Stomach (tissue), 9 donors: ENCODE measurements around the gene TM9SF1. TPM values are rescaled to one million over a fixed set of nuclear protein-coding genes. Genes with fewer than 3 reads are reported as not detected.
"Not testable (repeated sequence)": the region's sequence is repeated elsewhere in the genome, so short reads cannot be mapped to it uniquely, and the experiment has no call there.

Source experiments
- DNase-seq, 2 donors: peaks; one replicate each; pipeline versions ENCODE4 v3.0.0 to v3.0.0-alpha.2; 2013 to 2019
- H3K27ac ChIP-seq, 5 donors: fragments of 200-600 bp in 4 of 5; sonication (generic) in 4 of 5; one replicate each; pipeline ENCODE4 v1.5.1; 2013 to 2019; ENCODE audit warnings: mild to moderate bottlenecking in 1 of 5, moderate library complexity in 1 of 5
- H3K27me3 ChIP-seq, 3 donors: fragments of 200-600 bp; sonication (generic); one replicate each; pipeline ENCODE4 v1.5.1; 2017 to 2019; ENCODE audit warnings: mixed run types in 1 of 3
- H3K36me3 ChIP-seq, 4 donors: fragments of 200-600 bp; sonication (generic); 1 replicate in 3 of 4; 2 replicates in 1 of 4; pipeline ENCODE4 v1.5.1; 2016 to 2019
- H3K4me1 ChIP-seq, 4 donors: fragments of 200-600 bp; sonication (generic); one replicate each; pipeline ENCODE4 v1.5.1; 2016 to 2019
- H3K4me3 ChIP-seq, 4 donors: fragments of 200-600 bp; sonication (generic) in 3 of 4; one replicate each; pipeline ENCODE4 v1.5.1; 2016 to 2019; ENCODE audit warnings: mild to moderate bottlenecking in 1 of 4
- H3K9me3 ChIP-seq, 4 donors: fragments of 200-600 bp; sonication (generic); one replicate each; pipeline ENCODE4 v1.5.1; 2016 to 2019
- CTCF ChIP-seq, 7 experiments: fragments of 450-650 bp in 4 of 7; fragments of 200-600 bp in 3 of 7; sonication (generic) in 3 of 7; IDR thresholded peaks; one replicate each; pipeline ENCODE4 v1.5.1; 2016 to 2019; ENCODE audit warnings: antibody characterized with exemption in 7 of 7, control low read depth in 2 of 7, mild to moderate bottlenecking in 1 of 7
- EP300 ChIP-seq: sonication (generic); formaldehyde crosslinking; IDR thresholded peaks from one replicate; pipeline ENCODE4 v1.6.1; 2017; ENCODE audit warnings: antibody characterized with exemption
- POLR2A ChIP-seq, 4 donors: fragments of 450-650 bp; IDR thresholded peaks; one replicate each; pipeline ENCODE4 v1.6.1; 2016; ENCODE audit warnings: antibody characterized with exemption in 4 of 4, control low read depth in 2 of 4, mild to moderate bottlenecking in 1 of 4, moderate library complexity in 1 of 4
- POLR2AphosphoS5 ChIP-seq, 3 donors: sonication (generic); formaldehyde crosslinking; IDR thresholded peaks; one replicate each; pipeline ENCODE4 v1.6.1; 2016; ENCODE audit warnings: antibody characterized with exemption in 3 of 3
- WGBS, 5 donors: extraction: QIAGEN DNeasy Blood & Tissue Kit in 3 of 5; methylation state at CpG; one replicate each; pipeline versions ENCODE4 v1.1.5 to v1.1.7; 2013 to 2018; 5-methylcytosine and 5-hydroxymethylcytosine counted together
- intact Hi-C: fragments of 100-400 bp; cut with DNase I; formaldehyde crosslinking; loops from one replicate; pipeline ENCODE4 v1.15.1; 2023; ENCODE audit warnings: low total_unique reads
- polyA plus RNA-seq, 3 donors: library from polyadenylated mRNA; stranded (reverse); fragments of 200-250 nt; gene quantifications; one replicate each; pipeline ENCODE4 v1.2.3, GENCODE V29; 2013
- total RNA-seq, 5 donors: library from RNA; depleted of rRNA; stranded (reverse); fragments of >200 nt; gene quantifications; one replicate each; pipeline versions ENCODE4 v1.1.0 to v1.2.3, GENCODE V29; 2014 to 2016
- donor health status: healthy with polysubstance abuse.
- donor health status: Bipolar disorder and iron deficiency.
- donor health status: healthy.

The TM9SF1 gene
- total and polyA plus RNA-seq, 8 donors = 6.4 to 79.7 (median 28.8) TPM

- Histone ChIP-seq H3K27ac (no peak overlapping the region), H3K36me3 (peaks cover 54 to 84% (median 76%) of the 10 kb centered on the region in 4 donors), H3K4me3 (no peak overlapping the region), H3K9me3 (no peaks in the 10 kb centered on the region), H3K27me3 (no peaks in the 10 kb centered on the region), H3K4me1 (peaks cover 0 to 17% (median 7%) of the 10 kb centered on the region in 4 donors)
- no peak for DNase-seq
- WGBS, 5 donors = 91 to 98% (median 94%) methylated on average over 5 of the region's 5 CpGs
- intact Hi-C loops = no loop called here
- TF ChIP-seq POLR2AphosphoS5 (IDR thresholded peaks at IDR 0.05) (no peak), CTCF (IDR thresholded peaks at IDR 0.05) (no peak), EP300 (no peak), POLR2A (IDR thresholded peaks at IDR 0.05) (no peak)
These were observed 11.9 kb upstream of the TM9SF1 start for GRCh38 chr14:24207104-24207551.

- TF ChIP-seq EP300 = no peak
- TF ChIP-seq POLR2AphosphoS5 (IDR thresholded peaks at IDR 0.05) = no peak
- no peak for TF ChIP-seq CTCF (IDR thresholded peaks at IDR 0.05)
- no peak for TF ChIP-seq POLR2A (IDR thresholded peaks at IDR 0.05)
- DNase-seq = no peak
- H3K9me3 ChIP-seq = no peaks in the 10 kb centered on the region
- peaks cover 56 to 89% (median 79%) of the 10 kb centered on the region in 4 donors for H3K36me3 ChIP-seq
- 95 to 98% (median 96%) methylated on average over 11 of the region's 11 CpGs for WGBS, 5 donors
- H3K4me1 ChIP-seq = peaks cover 0 to 11% (median 2%) of the 10 kb centered on the region in 4 donors
- intact Hi-C loops = no loop called here
- no peak overlapping the region for H3K4me3 ChIP-seq
- H3K27me3 ChIP-seq = no peaks in the 10 kb centered on the region
- H3K27ac ChIP-seq = no peak overlapping the region
These were observed 11.2 kb upstream of the TM9SF1 start for GRCh38 chr14:24206260-24207103.

- Histone ChIP-seq H3K27me3 (no peaks in the 10 kb centered on the region), H3K4me3 (no peak overlapping the region), H3K4me1 (no peaks in the 10 kb centered on the region), H3K27ac (no peak overlapping the region), H3K36me3 (peaks cover 39 to 86% (median 70%) of the 10 kb centered on the region in 4 donors), H3K9me3 (no peaks in the 10 kb centered on the region)
- no peak for TF ChIP-seq POLR2AphosphoS5 (IDR thresholded peaks at IDR 0.05)
- WGBS, 5 donors = 89 to 93% (median 91%) methylated on average over 7 of the region's 7 CpGs
- intact Hi-C loops = no loop called here
- DNase-seq = no peak
These were observed 9.2 kb upstream of the TM9SF1 start for GRCh38 chr14:24204163-24205146.

- H3K4me3 ChIP-seq, H3K27me3 ChIP-seq, H3K27ac ChIP-seq, DNase-seq, H3K9me3 ChIP-seq, intact Hi-C loops: not testable (repeated sequence)
- Histone ChIP-seq H3K4me1 (peaks cover 0 to 10% (median 5%) of the 10 kb centered on the region in 4 donors), H3K36me3 (peaks cover 30 to 79% (median 63%) of the 10 kb centered on the region in 4 donors)
- 94 to 98% (median 95%) methylated on average over 16 of the region's 16 CpGs for WGBS, 5 donors
These were observed 8.1 kb upstream of the TM9SF1 start for GRCh38 chr14:24203249-24203886.

- intact Hi-C loops, H3K4me3 ChIP-seq, DNase-seq, H3K27me3 ChIP-seq, H3K27ac ChIP-seq, H3K9me3 ChIP-seq: not testable (repeated sequence)
- Histone ChIP-seq H3K4me1 (peaks cover 0 to 17% (median 11%) of the 10 kb centered on the region in 4 donors), H3K36me3 (peaks cover 25 to 71% (median 54%) of the 10 kb centered on the region in 4 donors)
- 90 to 93% (median 91%) methylated on average over 8 of the region's 8 CpGs for WGBS, 5 donors
These were observed 7.3 kb upstream of the TM9SF1 start for GRCh38 chr14:24202538-24202937.
